ENCODE measurements around the gene AAMP.
A peak's percentile ranks its signal among the peaks of the same experiment; 100 is the strongest.
"Not testable (repeated sequence)": the region's sequence is repeated elsewhere in the genome, so short reads cannot be mapped to it uniquely, and the experiment has no call there.

The AAMP gene

GRCh38 chr2:218273908-218274249, 3.9 kb upstream of the AAMP start:
- no peak for DNase-seq (ENCODE audit: low read depth)
- H3K4me3 ChIP-seq (ENCODE audit: low read depth, low read length): no peak overlapping the region
- no peak for TF ChIP-seq CTCF (IDR thresholded peaks at IDR 0.05; ENCODE audit: low read depth, low read length, missing control alignments)

GRCh38 chr2:218273214-218273907, 3.4 kb upstream of the AAMP start:
- H3K4me3 ChIP-seq (ENCODE audit: low read depth, low read length): not testable (repeated sequence)

GRCh38 chr2:218272531-218273212, 2.7 kb upstream of the AAMP start:
- peak; percentile 91 for TF ChIP-seq CTCF (IDR thresholded peaks at IDR 0.05; ENCODE audit: low read depth, low read length, missing control alignments)
- peak; percentile 61 for DNase-seq (ENCODE audit: low read depth)
- H3K4me3 ChIP-seq (ENCODE audit: low read depth, low read length): no peak overlapping the region

More at GRCh38 chr2:218273214-218273907, 3.4 kb upstream of the AAMP start:
- not testable (repeated sequence) for DNase-seq (ENCODE audit: low read depth)

- DNase-seq (ENCODE audit: low read depth): no peak
- no peak overlapping the region for H3K4me3 ChIP-seq (ENCODE audit: low read depth, low read length)
- no peak for TF ChIP-seq CTCF (IDR thresholded peaks at IDR 0.05; ENCODE audit: low read depth, low read length, missing control alignments)
Measured at GRCh38 chr2:218271865-218272530, 2.1 kb upstream of the AAMP start.

- H3K4me3 ChIP-seq (ENCODE audit: low read depth, low read length): peak overlapping the region; percentile 74
- DNase-seq (ENCODE audit: low read depth): no peak
- no peak for TF ChIP-seq CTCF (IDR thresholded peaks at IDR 0.05; ENCODE audit: low read depth, low read length, missing control alignments)
Measured at GRCh38 chr2:218271487-218271797, 1.5 kb upstream of the AAMP start.

GRCh38 chr2:218270721-218271486, 967 bp upstream of the AAMP start:
- TF ChIP-seq CTCF (IDR thresholded peaks at IDR 0.05; ENCODE audit: low read depth, low read length, missing control alignments): no peak
- peak overlapping the region; percentile 74 for H3K4me3 ChIP-seq (ENCODE audit: low read depth, low read length)
- DNase-seq (ENCODE audit: low read depth): no peak

- no peak for TF ChIP-seq CTCF (IDR thresholded peaks at IDR 0.05; ENCODE audit: low read depth, low read length, missing control alignments)
- DNase-seq (ENCODE audit: low read depth): no peak
- no peak overlapping the region for H3K4me3 ChIP-seq (ENCODE audit: low read depth, low read length)
Measured at GRCh38 chr2:218267259-218267658, 2.7 kb downstream of the AAMP start.

Data from GM12864 (cell line).